ENCODE results near the gene SLC25A42. TPM values are rescaled to one million over a fixed set of nuclear protein-coding genes. Genes with fewer than 3 reads are reported as not detected.

The SLC25A42 gene
- total RNA-seq, 1 donor from 2014 or later, result 14.2 TPM

DNA sequence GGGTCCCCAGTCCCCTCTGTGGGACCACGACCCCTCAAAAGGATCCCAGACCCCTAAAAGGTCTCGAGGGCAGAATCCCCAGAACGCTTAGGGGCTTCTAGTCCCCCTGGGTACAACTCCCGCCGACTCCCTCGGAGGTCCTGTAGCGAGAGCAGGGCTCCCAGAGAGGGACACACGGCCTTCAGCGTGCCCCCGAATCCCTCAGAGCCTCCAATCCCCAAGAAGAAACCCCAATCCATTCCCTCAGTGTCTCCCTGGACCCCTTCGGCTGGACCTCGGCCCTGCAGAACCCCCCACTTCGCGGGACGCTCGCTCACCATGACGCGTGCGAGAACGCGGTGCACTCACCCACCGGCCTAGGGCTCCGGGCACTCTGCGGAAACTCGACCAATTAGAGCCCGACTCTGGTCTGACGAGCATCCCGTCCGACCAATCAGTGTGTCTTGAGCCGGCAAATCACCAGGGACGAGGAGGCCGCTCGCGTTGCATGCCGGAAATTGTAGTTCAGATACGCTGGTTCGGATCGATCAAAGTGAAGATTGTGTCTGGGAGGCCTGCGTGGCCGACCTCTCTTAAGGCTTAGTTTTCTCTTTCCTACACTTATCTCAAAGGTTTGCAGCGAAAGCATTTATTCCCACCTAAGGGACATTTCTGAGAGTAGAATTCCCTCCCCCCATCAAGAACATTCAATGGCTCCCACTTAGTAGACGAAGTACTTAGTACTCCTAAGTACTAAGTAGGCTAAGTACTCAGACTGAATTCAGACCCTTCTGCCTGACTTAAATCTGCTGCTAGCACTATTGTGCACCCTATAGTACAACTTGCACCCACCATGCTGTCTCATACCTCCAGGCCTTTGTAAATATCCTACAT is 74.6 kb downstream of the SLC25A42 start, which contains the start of gene TMEM161A:
Gene TMEM161A, minus strand, starts transcription at position 370 of the 873 bp plus-strand sequence. Its CDS starts 50 bp downstream, at position 320.
- H3K9me3 Mint-ChIP-seq (ENCODE audit: unreplicated experiment), result peaks cover 4% of the 10 kb centered on the region

GRCh38 chr19:19139876-19140229 is 76.1 kb downstream of the SLC25A42 start:
- no peak overlapping the region for H3K4me3 Mint-ChIP-seq (ENCODE audit: unreplicated experiment)
- H3K9me3 Mint-ChIP-seq (ENCODE audit: unreplicated experiment), result peaks cover 6% of the 10 kb centered on the region
- H3K27ac Mint-ChIP-seq (ENCODE audit: unreplicated experiment), result no peak overlapping the region
- no peak for DNase-seq
- H3K27me3 Mint-ChIP-seq (ENCODE audit: unreplicated experiment), result peaks cover 9% of the 10 kb centered on the region
- no peaks in the 10 kb centered on the region for H3K36me3 Mint-ChIP-seq (ENCODE audit: unreplicated experiment)
- TF ChIP-seq, protein P1, sequence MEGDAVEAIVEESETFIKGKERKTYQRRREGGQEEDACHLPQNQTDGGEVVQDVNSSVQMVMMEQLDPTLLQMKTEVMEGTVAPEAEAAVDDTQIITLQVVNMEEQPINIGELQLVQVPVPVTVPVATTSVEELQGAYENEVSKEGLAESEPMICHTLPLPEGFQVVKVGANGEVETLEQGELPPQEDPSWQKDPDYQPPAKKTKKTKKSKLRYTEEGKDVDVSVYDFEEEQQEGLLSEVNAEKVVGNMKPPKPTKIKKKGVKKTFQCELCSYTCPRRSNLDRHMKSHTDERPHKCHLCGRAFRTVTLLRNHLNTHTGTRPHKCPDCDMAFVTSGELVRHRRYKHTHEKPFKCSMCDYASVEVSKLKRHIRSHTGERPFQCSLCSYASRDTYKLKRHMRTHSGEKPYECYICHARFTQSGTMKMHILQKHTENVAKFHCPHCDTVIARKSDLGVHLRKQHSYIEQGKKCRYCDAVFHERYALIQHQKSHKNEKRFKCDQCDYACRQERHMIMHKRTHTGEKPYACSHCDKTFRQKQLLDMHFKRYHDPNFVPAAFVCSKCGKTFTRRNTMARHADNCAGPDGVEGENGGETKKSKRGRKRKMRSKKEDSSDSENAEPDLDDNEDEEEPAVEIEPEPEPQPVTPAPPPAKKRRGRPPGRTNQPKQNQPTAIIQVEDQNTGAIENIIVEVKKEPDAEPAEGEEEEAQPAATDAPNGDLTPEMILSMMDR (IDR thresholded peaks at IDR 0.05; ENCODE audit: partially characterized antibody, unreplicated experiment), result peak; percentile 43
- H3K4me1 Mint-ChIP-seq (ENCODE audit: low read depth, unreplicated experiment), result no peaks in the 10 kb centered on the region

More for the DNA sequence above, 74.6 kb downstream of the SLC25A42 start, which contains the start of gene TMEM161A:
- Mint-ChIP-seq H3K27me3 (ENCODE audit: unreplicated experiment) (peaks cover 9% of the 10 kb centered on the region), H3K36me3 (ENCODE audit: unreplicated experiment) (no peaks in the 10 kb centered on the region), H3K27ac (ENCODE audit: unreplicated experiment) (peak within 1 kb of the TSS; percentile 33), H3K4me1 (ENCODE audit: low read depth, unreplicated experiment) (no peaks in the 10 kb centered on the region), H3K4me3 (ENCODE audit: unreplicated experiment) (peak within 1 kb of the TSS; percentile 97)
- TF ChIP-seq, protein P1 (IDR thresholded peaks at IDR 0.05; ENCODE audit: partially characterized antibody, unreplicated experiment), result no peak
- peak; percentile 96 for DNase-seq

- Mint-ChIP-seq H3K36me3 (ENCODE audit: unreplicated experiment) (no peaks in the 10 kb centered on the region), H3K4me3 (ENCODE audit: unreplicated experiment) (no peak overlapping the region), H3K27me3 (ENCODE audit: unreplicated experiment) (peaks cover 9% of the 10 kb centered on the region), H3K27ac (ENCODE audit: unreplicated experiment) (no peak overlapping the region), H3K9me3 (ENCODE audit: unreplicated experiment) (peaks cover 6% of the 10 kb centered on the region), H3K4me1 (ENCODE audit: low read depth, unreplicated experiment) (no peaks in the 10 kb centered on the region)
- TF ChIP-seq, protein P1 (IDR thresholded peaks at IDR 0.05; ENCODE audit: partially characterized antibody, unreplicated experiment), result no peak
- DNase-seq, result no peak
Observed at GRCh38 chr19:19140476-19140875, 76.7 kb downstream of the SLC25A42 start.

GRCh38 chr19:19142347-19142746 is 78.6 kb downstream of the SLC25A42 start:
- H3K27ac Mint-ChIP-seq (ENCODE audit: unreplicated experiment), result no peak overlapping the region
- no peak overlapping the region for H3K4me3 Mint-ChIP-seq (ENCODE audit: unreplicated experiment)
- TF ChIP-seq, protein P1 (IDR thresholded peaks at IDR 0.05; ENCODE audit: partially characterized antibody, unreplicated experiment), result no peak
- H3K9me3 Mint-ChIP-seq (ENCODE audit: unreplicated experiment), result peaks cover 6% of the 10 kb centered on the region
- H3K36me3 Mint-ChIP-seq (ENCODE audit: unreplicated experiment), result no peaks in the 10 kb centered on the region
- H3K4me1 Mint-ChIP-seq (ENCODE audit: low read depth, unreplicated experiment), result no peaks in the 10 kb centered on the region
- DNase-seq, result no peak
- H3K27me3 Mint-ChIP-seq (ENCODE audit: unreplicated experiment), result peaks cover 7% of the 10 kb centered on the region

GRCh38 chr19:19145281-19145680 is 81.5 kb downstream of the SLC25A42 start:
- H3K27ac Mint-ChIP-seq (ENCODE audit: unreplicated experiment), result no peak overlapping the region
- H3K27me3 Mint-ChIP-seq (ENCODE audit: unreplicated experiment), result no peaks in the 10 kb centered on the region
- no peaks in the 10 kb centered on the region for H3K36me3 Mint-ChIP-seq (ENCODE audit: unreplicated experiment)
- no peaks in the 10 kb centered on the region for H3K4me1 Mint-ChIP-seq (ENCODE audit: low read depth, unreplicated experiment)
- DNase-seq, result no peak
- TF ChIP-seq, protein P1 (IDR thresholded peaks at IDR 0.05; ENCODE audit: partially characterized antibody, unreplicated experiment), result no peak
- peaks cover 3% of the 10 kb centered on the region for H3K9me3 Mint-ChIP-seq (ENCODE audit: unreplicated experiment)
- H3K4me3 Mint-ChIP-seq (ENCODE audit: unreplicated experiment), result no peak overlapping the region
